Right atrium auricular region (tissue), 2 donors: ENCODE measurements around the gene KLF8. TPM values are rescaled to one million over a fixed set of nuclear protein-coding genes. Genes with fewer than 3 reads are reported as not detected.

Source experiments
- DNase-seq: peaks from one replicate; pipeline ENCODE4 v3.0.0-alpha.2; 2019; ENCODE audit warnings: low spot score
- H3K27ac ChIP-seq, 2 donors: fragments of 200-600 bp; sonication (generic); 1 replicate in 1 of 2; 2 replicates in 1 of 2; pipeline ENCODE4 v1.5.1; 2016 to 2019
- H3K27me3 ChIP-seq, 2 donors: fragments of 200-600 bp; sonication (generic); one replicate each; pipeline versions ENCODE4 v1.5.1 to v1.6.0; 2017 to 2019
- H3K36me3 ChIP-seq: fragments of 200-600 bp; sonication (generic); one replicate; pipeline ENCODE4 v1.5.1; 2016
- H3K4me1 ChIP-seq, 2 donors: fragments of 200-600 bp; sonication (generic); one replicate each; pipeline versions ENCODE4 v1.5.1 to v1.6.0; 2017 to 2019
- H3K4me3 ChIP-seq, 2 donors: fragments of 200-600 bp; sonication (generic); 1 replicate in 1 of 2; 2 replicates in 1 of 2; pipeline ENCODE4 v1.5.1; 2017 to 2019; ENCODE audit warnings: mild to moderate bottlenecking in 1 of 2, moderate library complexity in 1 of 2
- H3K9me3 ChIP-seq, 2 donors: fragments of 200-600 bp; sonication (generic); one replicate each; pipeline ENCODE4 v1.5.1; 2019
- total RNA-seq, 2 donors: library from RNA; depleted of rRNA; stranded (reverse); fragments of >200 nt; gene quantifications; one replicate each; pipeline ENCODE4 v1.1.0, GENCODE V29; 2016
- TF ChIP-seq, protein P1 (sequence below), 2 donors: fragments of 200-600 bp; sonication (generic); IDR thresholded peaks; one replicate each; pipeline ENCODE4 v1.5.1; 2019; ENCODE audit warnings: antibody characterized with exemption in 2 of 2

KLF8 gene
- total RNA-seq, 2 donors from 2014 or later, result 6.4 to 6.9 TPM

DNA sequence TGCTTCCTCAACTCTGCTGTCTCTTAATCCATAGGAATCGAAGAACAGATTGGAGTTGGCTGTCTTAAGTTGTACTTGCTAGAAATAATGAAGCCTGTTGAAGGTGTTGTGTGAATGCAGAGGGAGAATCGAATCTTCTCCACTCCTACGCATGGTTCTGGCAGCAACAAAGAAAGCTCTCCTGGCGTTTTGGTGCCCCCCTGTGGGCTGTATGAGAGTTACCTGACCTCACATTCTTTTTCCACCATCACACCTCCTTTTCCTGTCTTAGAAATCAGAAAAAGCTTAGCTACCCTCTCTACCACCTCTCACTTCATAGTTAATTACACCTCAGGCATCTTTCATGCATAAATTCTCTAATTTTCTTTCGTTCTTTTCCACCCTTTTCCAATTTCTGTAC lies 16.3 kb downstream of the KLF8 start:
- peak; percentile 60 for DNase-seq
- Histone ChIP-seq H3K4me3 (no peak overlapping the region), H3K27me3 (no peaks in the 10 kb centered on the region), H3K4me1 (no peaks in the 10 kb centered on the region), H3K27ac (no peak overlapping the region), H3K9me3 (no peaks in the 10 kb centered on the region), H3K36me3 (no peaks in the 10 kb centered on the region)
- TF ChIP-seq, protein P1, sequence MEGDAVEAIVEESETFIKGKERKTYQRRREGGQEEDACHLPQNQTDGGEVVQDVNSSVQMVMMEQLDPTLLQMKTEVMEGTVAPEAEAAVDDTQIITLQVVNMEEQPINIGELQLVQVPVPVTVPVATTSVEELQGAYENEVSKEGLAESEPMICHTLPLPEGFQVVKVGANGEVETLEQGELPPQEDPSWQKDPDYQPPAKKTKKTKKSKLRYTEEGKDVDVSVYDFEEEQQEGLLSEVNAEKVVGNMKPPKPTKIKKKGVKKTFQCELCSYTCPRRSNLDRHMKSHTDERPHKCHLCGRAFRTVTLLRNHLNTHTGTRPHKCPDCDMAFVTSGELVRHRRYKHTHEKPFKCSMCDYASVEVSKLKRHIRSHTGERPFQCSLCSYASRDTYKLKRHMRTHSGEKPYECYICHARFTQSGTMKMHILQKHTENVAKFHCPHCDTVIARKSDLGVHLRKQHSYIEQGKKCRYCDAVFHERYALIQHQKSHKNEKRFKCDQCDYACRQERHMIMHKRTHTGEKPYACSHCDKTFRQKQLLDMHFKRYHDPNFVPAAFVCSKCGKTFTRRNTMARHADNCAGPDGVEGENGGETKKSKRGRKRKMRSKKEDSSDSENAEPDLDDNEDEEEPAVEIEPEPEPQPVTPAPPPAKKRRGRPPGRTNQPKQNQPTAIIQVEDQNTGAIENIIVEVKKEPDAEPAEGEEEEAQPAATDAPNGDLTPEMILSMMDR (IDR thresholded peaks at IDR 0.05), result peak; percentile 29 to 72

DNA sequence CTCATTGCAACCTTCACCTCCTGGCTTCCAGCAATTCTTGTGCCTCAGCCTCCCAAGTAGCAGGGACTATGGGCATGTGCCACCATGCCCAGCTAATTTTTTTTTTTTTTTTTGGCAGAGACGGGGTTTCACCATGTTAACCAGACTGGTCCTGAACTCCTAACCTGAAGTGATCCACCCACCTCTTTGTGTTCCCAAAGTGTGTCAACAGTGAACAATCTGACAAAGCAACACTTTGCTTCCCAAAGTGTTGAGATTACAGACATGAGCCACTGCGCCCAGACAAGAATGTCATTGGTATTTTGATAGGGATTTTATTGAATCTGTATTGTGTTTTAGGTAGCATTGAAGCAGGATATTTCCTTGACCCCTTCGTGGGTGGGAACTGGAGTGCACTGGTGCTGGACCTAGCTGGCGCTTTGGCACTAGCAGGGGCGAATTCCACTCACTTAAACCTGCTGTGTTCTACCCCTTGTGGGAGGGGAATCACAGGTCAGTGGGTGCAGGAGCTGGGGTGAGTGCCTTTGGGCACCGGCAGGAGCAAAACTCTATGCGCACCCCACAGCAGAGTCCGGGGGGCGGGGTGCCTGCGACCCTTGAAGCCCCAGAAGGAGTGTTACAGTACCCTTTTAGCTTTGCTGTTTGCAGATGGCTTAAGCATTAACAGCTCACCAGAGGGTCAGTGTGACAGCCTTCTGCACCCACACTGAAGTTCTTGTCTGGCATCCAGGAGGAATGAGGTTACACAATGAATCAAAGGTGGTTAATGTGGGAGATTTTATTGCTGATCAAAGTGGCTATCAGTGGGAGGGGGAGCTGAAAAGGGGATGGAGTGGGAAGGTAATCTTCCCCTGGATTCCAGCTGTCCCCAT lies 21.9 kb downstream of the KLF8 start:
- Histone ChIP-seq H3K4me3 (no peak overlapping the region), H3K36me3 (no peaks in the 10 kb centered on the region), H3K27me3 (no peaks in the 10 kb centered on the region), H3K9me3 (no peaks in the 10 kb centered on the region), H3K4me1 (no peaks in the 10 kb centered on the region), H3K27ac (no peak overlapping the region)
- TF ChIP-seq, protein P1 (IDR thresholded peaks at IDR 0.05), result no peak
- no peak for DNase-seq

DNA sequence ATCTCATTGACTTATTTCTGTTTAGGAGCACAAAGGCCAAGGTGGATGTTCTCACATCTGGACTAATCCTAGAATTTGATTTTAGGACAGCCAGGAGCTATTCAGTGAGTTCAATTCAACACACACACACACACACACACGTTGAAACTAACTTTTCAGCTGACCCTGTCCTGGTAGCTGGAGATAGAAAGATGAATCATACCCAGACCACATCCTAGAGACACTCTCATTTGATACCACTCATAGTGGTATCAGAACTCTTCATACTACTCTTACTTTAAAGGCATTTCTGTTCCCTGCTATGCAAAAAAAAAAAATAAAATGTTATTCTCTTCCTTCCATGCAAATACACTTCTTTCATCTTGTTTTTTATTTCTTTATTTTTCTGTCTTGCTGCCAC lies 36.7 kb downstream of the KLF8 start:
- no peaks in the 10 kb centered on the region for H3K4me1 ChIP-seq
- TF ChIP-seq, protein P1 (IDR thresholded peaks at IDR 0.05), result no peak
- H3K27me3 ChIP-seq, result no peaks in the 10 kb centered on the region
- no peak for DNase-seq
- H3K27ac ChIP-seq, result no peak overlapping the region
- no peaks in the 10 kb centered on the region for H3K9me3 ChIP-seq
- H3K36me3 ChIP-seq, result no peaks in the 10 kb centered on the region
- no peak overlapping the region for H3K4me3 ChIP-seq

DNA sequence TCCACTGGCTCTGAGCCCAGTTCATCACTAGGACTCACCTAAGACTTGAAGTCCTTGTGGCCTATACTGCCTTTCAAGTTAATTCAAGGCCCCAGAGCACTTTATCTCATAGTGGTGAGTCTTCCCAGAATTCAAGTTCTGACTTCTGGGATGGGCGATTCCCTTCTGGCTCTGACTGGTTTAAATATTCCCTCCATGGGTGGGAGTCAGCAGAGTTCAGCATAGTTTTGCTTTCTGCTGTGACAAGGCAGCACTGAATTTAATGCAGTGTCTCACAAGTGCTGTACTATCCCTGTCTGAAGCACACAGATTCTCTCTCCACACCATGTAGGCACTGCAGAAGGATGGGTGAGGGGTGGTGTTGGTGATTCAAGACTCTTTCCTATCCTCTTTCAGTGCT lies 46.5 kb downstream of the KLF8 start:
- H3K27me3 ChIP-seq, result no peaks in the 10 kb centered on the region
- no peak overlapping the region for H3K27ac ChIP-seq
- H3K4me1 ChIP-seq, result no peaks in the 10 kb centered on the region
- H3K9me3 ChIP-seq, result no peaks in the 10 kb centered on the region
- no peaks in the 10 kb centered on the region for H3K36me3 ChIP-seq
- H3K4me3 ChIP-seq, result no peak overlapping the region
- TF ChIP-seq, protein P1 (IDR thresholded peaks at IDR 0.05), result no peak
- no peak for DNase-seq

DNA sequence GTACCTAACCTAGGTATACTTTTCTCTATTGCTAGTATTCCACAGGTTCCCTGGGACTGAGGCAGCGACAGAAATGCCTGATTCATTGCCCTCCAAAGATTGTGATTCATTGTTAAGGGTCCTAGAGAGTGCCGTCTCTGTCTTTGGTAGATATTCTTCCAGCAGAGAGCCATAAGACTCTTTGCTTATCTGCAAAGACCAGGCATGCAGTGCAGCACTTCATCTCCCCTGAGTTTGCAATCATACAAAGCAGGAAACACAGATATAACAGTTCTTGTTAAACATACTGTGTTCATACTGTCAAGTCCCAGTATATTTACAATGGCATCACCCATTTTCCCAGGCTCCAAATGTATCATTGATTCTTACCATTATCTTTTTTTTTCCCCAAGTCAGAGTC lies 47.7 kb downstream of the KLF8 start:
- Histone ChIP-seq H3K4me3 (no peak overlapping the region), H3K27ac (no peak overlapping the region), H3K27me3 (no peaks in the 10 kb centered on the region), H3K4me1 (no peaks in the 10 kb centered on the region), H3K36me3 (no peaks in the 10 kb centered on the region), H3K9me3 (no peaks in the 10 kb centered on the region)
- DNase-seq, result no peak
- TF ChIP-seq, protein P1 (IDR thresholded peaks at IDR 0.05), result no peak

DNA sequence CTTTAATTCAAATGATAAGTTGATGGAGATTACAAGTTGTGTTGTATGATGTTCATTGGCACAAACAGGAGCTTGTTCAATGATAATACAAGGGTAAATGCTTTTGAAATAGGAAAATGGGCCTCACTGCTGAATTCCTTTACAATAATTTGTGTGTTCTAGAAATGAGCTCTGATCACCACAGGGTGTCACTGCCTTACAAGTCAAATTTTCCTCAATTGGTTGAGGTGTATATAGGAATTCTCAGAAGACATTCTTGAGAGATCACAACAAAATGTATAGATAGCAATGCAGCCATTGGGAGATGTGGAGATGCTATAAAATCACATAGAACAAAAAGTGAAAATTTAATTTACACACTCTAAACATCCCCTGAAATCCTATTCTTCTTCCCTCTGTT lies 49.6 kb downstream of the KLF8 start:
- no peak for DNase-seq
- Histone ChIP-seq H3K36me3 (no peaks in the 10 kb centered on the region), H3K9me3 (no peaks in the 10 kb centered on the region), H3K27ac (no peak overlapping the region), H3K4me1 (no peaks in the 10 kb centered on the region), H3K27me3 (no peaks in the 10 kb centered on the region), H3K4me3 (no peak overlapping the region)
- TF ChIP-seq, protein P1 (IDR thresholded peaks at IDR 0.05), result no peak
